ENCODE measurements around the gene NUDT21. TPM values are rescaled to one million over a fixed set of nuclear protein-coding genes. Genes with fewer than 3 reads are reported as not detected.
"Not testable (repeated sequence)": the region's sequence is repeated elsewhere in the genome, so short reads cannot be mapped to it uniquely, and the experiment has no call there.

The NUDT21 gene
- total and polyA plus RNA-seq, 10 donors: 19.4 to 93.0 (median 65.4) TPM

DNA sequence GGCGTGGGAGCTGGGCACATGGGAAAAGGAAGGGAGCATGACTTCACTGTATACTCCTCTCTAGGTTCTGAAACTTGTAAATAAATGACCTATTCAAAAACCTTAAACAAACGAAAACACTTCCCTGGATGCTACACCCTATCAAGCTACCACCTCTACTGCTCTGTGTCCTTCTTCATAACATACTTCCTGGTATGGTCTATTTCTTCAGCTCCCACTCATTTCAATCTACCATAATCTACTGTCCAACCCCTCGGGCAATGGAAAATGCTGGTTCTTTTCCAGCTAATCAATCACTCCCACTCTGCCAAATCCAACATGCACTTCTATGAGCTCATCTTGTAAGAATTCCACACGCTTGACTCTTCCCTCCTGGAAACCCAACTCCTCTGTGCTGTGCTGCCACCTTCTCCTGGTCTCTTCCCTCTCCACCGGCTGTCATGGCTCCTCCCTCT, 68.2 kb downstream of the NUDT21 start:
- Histone ChIP-seq H3K27ac (no peak overlapping the region), H3K36me3 (peaks cover 5 to 100% (median 84%) of the 10 kb centered on the region in 6 donors), H3K27me3 (replicated peaks in 1 of 7) (no peaks in the 10 kb centered on the region), H3K4me1 (no peaks in the 10 kb centered on the region), H3K9me3 (peaks cover 4 to 42% (median 26%) of the 10 kb centered on the region in 8 donors), H3K4me3 (no peak overlapping the region)
- TF ChIP-seq, protein P1, sequence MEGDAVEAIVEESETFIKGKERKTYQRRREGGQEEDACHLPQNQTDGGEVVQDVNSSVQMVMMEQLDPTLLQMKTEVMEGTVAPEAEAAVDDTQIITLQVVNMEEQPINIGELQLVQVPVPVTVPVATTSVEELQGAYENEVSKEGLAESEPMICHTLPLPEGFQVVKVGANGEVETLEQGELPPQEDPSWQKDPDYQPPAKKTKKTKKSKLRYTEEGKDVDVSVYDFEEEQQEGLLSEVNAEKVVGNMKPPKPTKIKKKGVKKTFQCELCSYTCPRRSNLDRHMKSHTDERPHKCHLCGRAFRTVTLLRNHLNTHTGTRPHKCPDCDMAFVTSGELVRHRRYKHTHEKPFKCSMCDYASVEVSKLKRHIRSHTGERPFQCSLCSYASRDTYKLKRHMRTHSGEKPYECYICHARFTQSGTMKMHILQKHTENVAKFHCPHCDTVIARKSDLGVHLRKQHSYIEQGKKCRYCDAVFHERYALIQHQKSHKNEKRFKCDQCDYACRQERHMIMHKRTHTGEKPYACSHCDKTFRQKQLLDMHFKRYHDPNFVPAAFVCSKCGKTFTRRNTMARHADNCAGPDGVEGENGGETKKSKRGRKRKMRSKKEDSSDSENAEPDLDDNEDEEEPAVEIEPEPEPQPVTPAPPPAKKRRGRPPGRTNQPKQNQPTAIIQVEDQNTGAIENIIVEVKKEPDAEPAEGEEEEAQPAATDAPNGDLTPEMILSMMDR (IDR thresholded peaks at IDR 0.05 in 8 of 11, conservative IDR thresholded peaks at IDR 0.05 in 3 of 11): no peak
- no peak for TF ChIP-seq POLR2AphosphoS5 (IDR thresholded peaks at IDR 0.05)
- no peak for TF ChIP-seq POLR2A (IDR thresholded peaks at IDR 0.05)
- WGBS, 5 donors: 87 to 94% (median 93%) methylated on average over 5 of the region's 5 CpGs
- DNase-seq: no peak
- intact Hi-C loops (cut with DNase I; ENCODE audit: low total_unique reads): no loop called here

DNA sequence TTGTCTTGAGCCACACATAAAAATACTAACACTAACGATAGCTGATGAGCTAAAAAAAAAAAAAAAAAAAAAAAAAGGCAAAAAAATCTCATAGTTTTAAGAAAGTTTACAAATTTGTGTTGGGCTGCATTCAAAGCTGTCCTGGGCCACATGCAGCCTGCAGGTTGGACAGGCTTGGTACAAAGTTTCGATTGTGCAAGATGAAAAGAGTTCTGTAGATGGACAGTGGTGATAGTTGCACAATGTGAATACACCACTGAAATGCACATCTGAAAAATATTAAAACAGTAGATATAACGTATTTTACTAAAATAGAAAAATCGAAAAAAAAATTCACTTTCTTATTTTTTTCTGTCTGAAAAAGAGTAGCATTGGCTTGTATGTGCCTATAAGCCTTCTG, 68.7 kb downstream of the NUDT21 start:
- TF ChIP-seq POLR2AphosphoS5 (IDR thresholded peaks at IDR 0.05) (no peak), POLR2A (IDR thresholded peaks at IDR 0.05) (no peak)
- TF ChIP-seq, protein P1 (IDR thresholded peaks at IDR 0.05 in 8 of 11, conservative IDR thresholded peaks at IDR 0.05 in 3 of 11): no peak
- intact Hi-C loops (cut with DNase I; ENCODE audit: low total_unique reads): no loop called here
- H3K27ac ChIP-seq: no peak overlapping the region
- H3K4me1 ChIP-seq: no peaks in the 10 kb centered on the region
- no peak overlapping the region for H3K4me3 ChIP-seq
- peaks cover 5 to 100% (median 80%) of the 10 kb centered on the region in 6 donors for H3K36me3 ChIP-seq
- peaks cover 4 to 42% (median 26%) of the 10 kb centered on the region in 8 donors for H3K9me3 ChIP-seq
- DNase-seq: no peak
- no peaks in the 10 kb centered on the region for H3K27me3 ChIP-seq (replicated peaks in 1 of 7)
- 95 to 98% (median 96%) methylated on average over 4 of the region's 4 CpGs for WGBS, 5 donors

DNA sequence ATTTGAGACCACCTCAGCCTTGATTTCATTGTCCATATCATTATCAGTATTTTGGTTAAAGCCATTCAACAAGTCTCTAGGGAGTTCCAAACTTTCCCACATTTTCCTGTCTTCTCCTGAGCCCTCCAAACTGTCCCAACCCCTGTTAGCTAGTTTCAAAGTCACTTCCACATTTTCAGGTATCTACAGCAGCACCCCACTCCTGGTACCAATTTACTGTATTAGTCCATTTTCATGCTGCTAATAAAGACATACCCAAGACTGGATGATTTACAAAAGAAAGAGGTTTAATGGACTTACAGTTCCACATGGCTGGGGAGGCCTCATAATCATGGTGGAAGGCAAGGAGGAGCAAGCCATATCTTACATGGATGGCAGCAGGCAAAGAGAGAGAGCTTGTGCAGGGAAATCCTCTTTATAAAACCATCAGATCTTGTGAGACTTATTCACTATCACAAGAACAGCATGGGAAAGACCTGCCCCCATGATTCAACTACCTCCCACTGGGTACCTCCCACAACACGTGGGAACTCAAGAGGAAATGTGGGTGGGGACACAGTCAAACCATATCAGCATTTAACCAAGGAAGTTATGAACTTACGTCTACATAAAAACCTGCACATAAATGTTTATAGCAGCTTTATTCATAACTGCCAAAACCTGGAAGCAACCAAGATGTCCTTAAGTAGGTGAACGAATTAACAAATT, 70.2 kb downstream of the NUDT21 start:
- H3K27ac ChIP-seq; DNase-seq; H3K4me3 ChIP-seq; H3K4me1 ChIP-seq; H3K27me3 ChIP-seq (replicated peaks in 1 of 7); intact Hi-C loops (cut with DNase I; ENCODE audit: low total_unique reads): not testable (repeated sequence)
- 89 to 97% (median 95%) methylated on average over 3 of the region's 3 CpGs for WGBS, 5 donors
- peaks cover 5 to 90% (median 71%) of the 10 kb centered on the region in 6 donors for H3K36me3 ChIP-seq
- peaks cover 4 to 42% (median 26%) of the 10 kb centered on the region in 8 donors for H3K9me3 ChIP-seq

Other genes with a start within 250 kb of the NUDT21 start
- gene AMFR, start 25.8 kb downstream of the NUDT21 start, total RNA-seq: 100 to 1,000 TPM in 5 of 7 donors, 10 to 100 TPM in 2; 88.5 to 249 (median 126) TPM
- 10 to 100 TPM; 48.1 to 74.4 (median 56.2) TPM for gene AMFR, start 25.8 kb downstream of the NUDT21 start, polyA plus RNA-seq
- gene OGFOD1, start 222 bp upstream of the NUDT21 start, total RNA-seq: 10 to 100 TPM; 22.8 to 34.7 (median 30.5) TPM
- gene OGFOD1, start 222 bp upstream of the NUDT21 start, polyA plus RNA-seq: 10 to 100 TPM in 2 of 3 donors, 1 to 10 TPM in 1; 6.9 to 11.6 (median 10.3) TPM
- 10 to 100 TPM; 29.1 to 70.3 (median 52.8) TPM for gene BBS2, start 68.7 kb upstream of the NUDT21 start, total RNA-seq
- gene BBS2, start 68.7 kb upstream of the NUDT21 start, polyA plus RNA-seq: 10 to 100 TPM; 22.9 to 52.5 (median 33.3) TPM
- gene MT4, start 113.7 kb upstream of the NUDT21 start, total RNA-seq: not detected
- not detected for gene MT4, start 113.7 kb upstream of the NUDT21 start, polyA plus RNA-seq
- gene MT3, start 138.2 kb upstream of the NUDT21 start, total RNA-seq: under 1 TPM in 1 of 7 donors, not detected in 6; 0.77 TPM
- gene MT3, start 138.2 kb upstream of the NUDT21 start, polyA plus RNA-seq: 10 to 100 TPM in 1 of 3 donors, 1 to 10 TPM in 1, not detected in 1; 1.5 to 11.5 TPM
- 10 to 100 TPM; 25.3 to 96.9 (median 43.8) TPM for gene MT2A, start 157.3 kb upstream of the NUDT21 start, total RNA-seq
- gene MT2A, start 157.3 kb upstream of the NUDT21 start, polyA plus RNA-seq: 100 to 1,000 TPM in 2 of 3 donors, 10 to 100 TPM in 1; 73.3 to 176 (median 112) TPM
- 10 to 100 TPM in 6 of 7 donors, 1 to 10 TPM in 1; 2.5 to 49.6 (median 19.7) TPM for gene MT1E, start 174.4 kb upstream of the NUDT21 start, total RNA-seq
- gene MT1E, start 174.4 kb upstream of the NUDT21 start, polyA plus RNA-seq: 10 to 100 TPM; 21.0 to 34.0 (median 33.0) TPM
- gene MT1M, start 181.3 kb upstream of the NUDT21 start, total RNA-seq: 1 to 10 TPM in 6 of 7 donors, under 1 TPM in 1; 0.44 to 6.1 (median 3.5) TPM
- 10 to 100 TPM in 1 of 3 donors, 1 to 10 TPM in 1, under 1 TPM in 1; 0.93 to 11.8 (median 7.6) TPM for gene MT1M, start 181.3 kb upstream of the NUDT21 start, polyA plus RNA-seq
- 10 to 100 TPM in 1 of 7 donors, 1 to 10 TPM in 2, not detected in 4; 1.5 to 27.3 (median 1.5) TPM for gene MT1A, start 187.3 kb upstream of the NUDT21 start, total RNA-seq
- 10 to 100 TPM in 1 of 3 donors, 1 to 10 TPM in 2; 1.1 to 14.2 (median 8.5) TPM for gene MT1A, start 187.3 kb upstream of the NUDT21 start, polyA plus RNA-seq
- gene MT1B, start 200.6 kb upstream of the NUDT21 start, total RNA-seq: not detected
- not detected for gene MT1B, start 200.6 kb upstream of the NUDT21 start, polyA plus RNA-seq
- gene MT1F, start 206.6 kb upstream of the NUDT21 start, total RNA-seq: 10 to 100 TPM in 6 of 7 donors, 1 to 10 TPM in 1; 6.4 to 21.0 (median 13.6) TPM
- gene MT1F, start 206.6 kb upstream of the NUDT21 start, polyA plus RNA-seq: 10 to 100 TPM; 16.6 to 20.1 (median 19.4) TPM
- 1 to 10 TPM in 2 of 7 donors, not detected in 5; 1.1 to 3.9 TPM for gene MT1G, start 216.7 kb upstream of the NUDT21 start, total RNA-seq
- 10 to 100 TPM in 2 of 3 donors, 1 to 10 TPM in 1; 3.2 to 12.2 (median 12.1) TPM for gene MT1G, start 216.7 kb upstream of the NUDT21 start, polyA plus RNA-seq
- not detected for gene MT1H, start 218.5 kb upstream of the NUDT21 start, total RNA-seq
- gene MT1H, start 218.5 kb upstream of the NUDT21 start, polyA plus RNA-seq: 1 to 10 TPM in 1 of 3 donors, under 1 TPM in 2; 0.54 to 1.1 (median 0.96) TPM
- 10 to 100 TPM; 13.0 to 28.7 (median 19.4) TPM for gene MT1X, start 231.1 kb upstream of the NUDT21 start, total RNA-seq
- gene MT1X, start 231.1 kb upstream of the NUDT21 start, polyA plus RNA-seq: 100 to 1,000 TPM in 1 of 3 donors, 10 to 100 TPM in 2; 36.1 to 113 (median 44.4) TPM

Data from spleen (tissue), 11 donors.